IPS-18a (cell line): ENCODE data around the gene DPP6.

Experiments used
- H3K27ac ChIP-seq: one replicate; pipeline ENCODE4 v1.5.1; 2013; ENCODE audit warnings: low read length
- H3K27me3 ChIP-seq: one replicate; pipeline ENCODE4 v1.6.1; 2013; ENCODE audit warnings: mild to moderate bottlenecking, low read length; ENCODE audit not compliant: control insufficient read depth, insufficient read depth
- H3K36me3 ChIP-seq: one replicate; pipeline ENCODE4 v1.6.1; 2013; ENCODE audit warnings: low read depth, low read length; ENCODE audit not compliant: control insufficient read depth
- H3K4me1 ChIP-seq: one replicate; pipeline ENCODE4 v1.6.1; 2013; ENCODE audit warnings: low read depth, low read length; ENCODE audit not compliant: control insufficient read depth
- H3K4me3 ChIP-seq: one replicate; pipeline ENCODE4 v1.5.1; 2013; ENCODE audit warnings: low read length
- H3K9ac ChIP-seq: one replicate; pipeline ENCODE4 v1.6.1; 2013; ENCODE audit warnings: mild to moderate bottlenecking, low read length, moderate library complexity
- H3K9me3 ChIP-seq: one replicate; pipeline ENCODE4 v1.6.1; 2013; ENCODE audit warnings: low read depth, low read length; ENCODE audit not compliant: control insufficient read depth

Gene DPP6

GRCh38 chr7:154686305-154686704 lies 634.1 kb downstream of the DPP6 start:
- peaks cover 6% of the 10 kb centered on the region for H3K4me1 ChIP-seq
- H3K27me3 ChIP-seq: no peaks in the 10 kb centered on the region
- H3K4me3 ChIP-seq: no peak overlapping the region
- no peak overlapping the region for H3K9ac ChIP-seq
- H3K9me3 ChIP-seq: no peaks in the 10 kb centered on the region
- H3K27ac ChIP-seq: no peak overlapping the region
- H3K36me3 ChIP-seq: no peaks in the 10 kb centered on the region

GRCh38 chr7:154688952-154689351 lies 636.8 kb downstream of the DPP6 start:
- Histone ChIP-seq H3K36me3 (no peaks in the 10 kb centered on the region), H3K9ac (no peak overlapping the region), H3K27me3 (no peaks in the 10 kb centered on the region), H3K4me1 (no peaks in the 10 kb centered on the region), H3K27ac (no peak overlapping the region), H3K9me3 (no peaks in the 10 kb centered on the region), H3K4me3 (no peak overlapping the region)

- Histone ChIP-seq H3K36me3 (no peaks in the 10 kb centered on the region), H3K27ac (no peak overlapping the region), H3K9me3 (no peaks in the 10 kb centered on the region), H3K4me3 (no peak overlapping the region), H3K4me1 (no peaks in the 10 kb centered on the region), H3K27me3 (no peaks in the 10 kb centered on the region), H3K9ac (no peak overlapping the region)
These were observed 638.2 kb downstream of the DPP6 start for GRCh38 chr7:154690411-154690810.

GRCh38 chr7:154693661-154694060 lies 641.5 kb downstream of the DPP6 start:
- Histone ChIP-seq H3K9me3 (no peaks in the 10 kb centered on the region), H3K36me3 (no peaks in the 10 kb centered on the region), H3K27me3 (no peaks in the 10 kb centered on the region), H3K4me3 (no peak overlapping the region), H3K27ac (no peak overlapping the region), H3K9ac (no peak overlapping the region), H3K4me1 (no peaks in the 10 kb centered on the region)

GRCh38 chr7:154695836-154696235 lies 643.6 kb downstream of the DPP6 start:
- Histone ChIP-seq H3K4me1 (no peaks in the 10 kb centered on the region), H3K9me3 (no peaks in the 10 kb centered on the region), H3K9ac (no peak overlapping the region), H3K27ac (no peak overlapping the region), H3K27me3 (no peaks in the 10 kb centered on the region), H3K36me3 (no peaks in the 10 kb centered on the region), H3K4me3 (no peak overlapping the region)

- Histone ChIP-seq H3K9ac (no peak overlapping the region), H3K9me3 (no peaks in the 10 kb centered on the region), H3K4me1 (no peaks in the 10 kb centered on the region), H3K4me3 (no peak overlapping the region), H3K27ac (no peak overlapping the region), H3K27me3 (no peaks in the 10 kb centered on the region), H3K36me3 (no peaks in the 10 kb centered on the region)
These were observed 644.4 kb downstream of the DPP6 start for GRCh38 chr7:154696556-154696955.

- no peaks in the 10 kb centered on the region for H3K36me3 ChIP-seq
- H3K27ac ChIP-seq: no peak overlapping the region
- no peaks in the 10 kb centered on the region for H3K9me3 ChIP-seq
- H3K4me3 ChIP-seq: no peak overlapping the region
- H3K9ac ChIP-seq: no peak overlapping the region
- H3K4me1 ChIP-seq: no peaks in the 10 kb centered on the region
- no peaks in the 10 kb centered on the region for H3K27me3 ChIP-seq
These were observed 646.6 kb downstream of the DPP6 start for GRCh38 chr7:154698726-154699291.

- H3K4me3 ChIP-seq: no peak overlapping the region
- no peaks in the 10 kb centered on the region for H3K27me3 ChIP-seq
- H3K27ac ChIP-seq: no peak overlapping the region
- no peaks in the 10 kb centered on the region for H3K4me1 ChIP-seq
- no peaks in the 10 kb centered on the region for H3K36me3 ChIP-seq
- no peaks in the 10 kb centered on the region for H3K9me3 ChIP-seq
- H3K9ac ChIP-seq: no peak overlapping the region
These were observed 647.2 kb downstream of the DPP6 start for GRCh38 chr7:154699417-154699816.

- H3K27me3 ChIP-seq: no peaks in the 10 kb centered on the region
These were observed 657.8 kb downstream of the DPP6 start for GRCh38 chr7:154709840-154710520.

GRCh38 chr7:154720016-154720415 lies 667.8 kb downstream of the DPP6 start:
- Histone ChIP-seq H3K9me3 (peaks cover 2% of the 10 kb centered on the region), H3K27me3 (no peaks in the 10 kb centered on the region), H3K27ac (no peak overlapping the region), H3K4me3 (no peak overlapping the region), H3K36me3 (no peaks in the 10 kb centered on the region), H3K4me1 (no peaks in the 10 kb centered on the region), H3K9ac (no peak overlapping the region)

More at GRCh38 chr7:154709840-154710520, 657.8 kb downstream of the DPP6 start:
- H3K36me3 ChIP-seq: no peaks in the 10 kb centered on the region
- no peak overlapping the region for H3K4me3 ChIP-seq
- peaks cover 11% of the 10 kb centered on the region for H3K9me3 ChIP-seq
- H3K4me1 ChIP-seq: no peaks in the 10 kb centered on the region
- H3K27ac ChIP-seq: no peak overlapping the region
- H3K9ac ChIP-seq: no peak overlapping the region

- H3K9ac ChIP-seq: no peak overlapping the region
- H3K36me3 ChIP-seq: no peaks in the 10 kb centered on the region
- H3K9me3 ChIP-seq: peaks cover 11% of the 10 kb centered on the region
- no peak overlapping the region for H3K4me3 ChIP-seq
- H3K4me1 ChIP-seq: no peaks in the 10 kb centered on the region
- H3K27me3 ChIP-seq: no peaks in the 10 kb centered on the region
- no peak overlapping the region for H3K27ac ChIP-seq
These were observed 668.9 kb downstream of the DPP6 start for GRCh38 chr7:154721086-154721485.

- Histone ChIP-seq H3K36me3 (no peaks in the 10 kb centered on the region), H3K9ac (no peak overlapping the region), H3K4me3 (no peak overlapping the region), H3K27me3 (no peaks in the 10 kb centered on the region), H3K9me3 (peaks cover 21% of the 10 kb centered on the region), H3K4me1 (no peaks in the 10 kb centered on the region), H3K27ac (no peak overlapping the region)
These were observed 674.2 kb downstream of the DPP6 start for GRCh38 chr7:154726368-154726767.
